ENCODE data around the gene ZBTB17. TPM values are rescaled to one million over a fixed set of nuclear protein-coding genes. Genes with fewer than 3 reads are reported as not detected.

The ZBTB17 gene
- total RNA-seq, 1 experiment from 2014 or later: 46.3 TPM

DNA sequence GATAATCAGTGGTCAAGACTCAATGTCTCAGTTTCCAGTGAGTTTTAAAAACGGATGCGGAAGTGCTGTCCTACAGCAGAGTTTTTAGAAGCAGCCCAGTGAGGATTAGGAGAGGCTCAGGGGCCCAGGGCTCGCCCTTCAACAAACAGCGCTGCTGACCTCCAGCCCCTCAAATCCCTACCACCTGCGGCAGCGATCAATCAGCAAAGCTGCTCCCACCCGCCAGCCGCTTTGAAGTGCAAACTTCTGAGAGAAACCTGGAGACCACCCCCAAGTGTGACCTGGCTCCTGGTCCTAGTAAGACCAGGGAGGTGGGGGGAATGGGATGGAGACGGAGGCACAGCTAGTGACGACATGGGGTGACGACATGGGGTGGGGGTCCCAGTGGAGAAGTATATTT, 14.4 kb downstream of the ZBTB17 start:
- ChIA-PET POLR2A (interaction anchor here (0.7 to 1.3 kb wide), 2 partner anchors 14 to 125 kb away, joined by 3 to 4 read pairs; partner anchors contain the start of gene ZBTB17), CTCF (interaction anchor here (0.7 to 1.0 kb wide), 2 partner anchors 72 to 146 kb away, joined by 3 read pairs; no protein-coding TSS in a partner anchor)

DNA sequence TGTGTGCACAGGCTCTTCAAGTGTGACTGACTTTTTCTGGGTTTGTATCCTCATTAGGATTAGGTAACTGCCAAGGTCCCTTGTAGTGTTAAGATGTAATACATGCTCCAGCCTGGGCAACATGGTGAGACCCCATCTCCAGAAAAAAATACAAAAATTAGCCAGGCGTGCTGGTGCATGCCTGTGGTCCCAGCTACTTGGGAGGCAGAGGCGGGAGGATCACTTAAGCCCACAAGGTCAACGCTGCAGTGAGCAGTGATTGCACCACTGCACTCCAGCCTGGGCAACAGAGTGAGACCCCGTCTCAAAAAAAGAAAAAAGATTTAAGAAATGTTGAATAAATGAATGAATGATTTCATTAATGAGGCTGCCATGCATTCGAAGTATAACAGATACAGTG, 15.1 kb downstream of the ZBTB17 start:
- ChIA-PET CTCF (no interaction called here), POLR2A (interaction anchor here (0.7 to 1.3 kb wide), 2 partner anchors 15 to 125 kb away, joined by 3 to 4 read pairs; partner anchors contain the start of gene ZBTB17)
- intact Hi-C loops (cut with micrococcal nuclease): no loop called here
- peaks cover 33% of the 10 kb centered on the region for H3K4me1 Mint-ChIP-seq (ENCODE audit: insufficient read depth, unreplicated experiment)
- TF ChIP-seq, protein P1, sequence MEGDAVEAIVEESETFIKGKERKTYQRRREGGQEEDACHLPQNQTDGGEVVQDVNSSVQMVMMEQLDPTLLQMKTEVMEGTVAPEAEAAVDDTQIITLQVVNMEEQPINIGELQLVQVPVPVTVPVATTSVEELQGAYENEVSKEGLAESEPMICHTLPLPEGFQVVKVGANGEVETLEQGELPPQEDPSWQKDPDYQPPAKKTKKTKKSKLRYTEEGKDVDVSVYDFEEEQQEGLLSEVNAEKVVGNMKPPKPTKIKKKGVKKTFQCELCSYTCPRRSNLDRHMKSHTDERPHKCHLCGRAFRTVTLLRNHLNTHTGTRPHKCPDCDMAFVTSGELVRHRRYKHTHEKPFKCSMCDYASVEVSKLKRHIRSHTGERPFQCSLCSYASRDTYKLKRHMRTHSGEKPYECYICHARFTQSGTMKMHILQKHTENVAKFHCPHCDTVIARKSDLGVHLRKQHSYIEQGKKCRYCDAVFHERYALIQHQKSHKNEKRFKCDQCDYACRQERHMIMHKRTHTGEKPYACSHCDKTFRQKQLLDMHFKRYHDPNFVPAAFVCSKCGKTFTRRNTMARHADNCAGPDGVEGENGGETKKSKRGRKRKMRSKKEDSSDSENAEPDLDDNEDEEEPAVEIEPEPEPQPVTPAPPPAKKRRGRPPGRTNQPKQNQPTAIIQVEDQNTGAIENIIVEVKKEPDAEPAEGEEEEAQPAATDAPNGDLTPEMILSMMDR (IDR thresholded peaks at IDR 0.05; ENCODE audit: unreplicated experiment): no peak
- no TSS peak for BruUV-seq (replicated peaks)
- H3K27ac Mint-ChIP-seq (ENCODE audit: low read depth, unreplicated experiment): no peak overlapping the region
- H3K27me3 Mint-ChIP-seq (ENCODE audit: insufficient read depth, unreplicated experiment): no peaks in the 10 kb centered on the region
- peaks cover 21% of the 10 kb centered on the region for H3K36me3 Mint-ChIP-seq (ENCODE audit: insufficient read depth, unreplicated experiment)
- H3K4me3 Mint-ChIP-seq (ENCODE audit: unreplicated experiment): no peak overlapping the region
- no peaks in the 10 kb centered on the region for H3K9me3 Mint-ChIP-seq (ENCODE audit: unreplicated experiment)
- no peak for DNase-seq (ENCODE audit: unreplicated experiment)

More for the DNA sequence above, 14.4 kb downstream of the ZBTB17 start:
- TF ChIP-seq, protein P1 (IDR thresholded peaks at IDR 0.05; ENCODE audit: unreplicated experiment): no peak
- H3K27ac Mint-ChIP-seq (ENCODE audit: low read depth, unreplicated experiment): no peak overlapping the region
- BruUV-seq (replicated peaks): no TSS peak
- peaks cover 28% of the 10 kb centered on the region for H3K4me1 Mint-ChIP-seq (ENCODE audit: insufficient read depth, unreplicated experiment)
- peaks cover 17% of the 10 kb centered on the region for H3K36me3 Mint-ChIP-seq (ENCODE audit: insufficient read depth, unreplicated experiment)
- no peak for DNase-seq (ENCODE audit: unreplicated experiment)
- H3K9me3 Mint-ChIP-seq (ENCODE audit: unreplicated experiment): no peaks in the 10 kb centered on the region
- H3K4me3 Mint-ChIP-seq (ENCODE audit: unreplicated experiment): no peak overlapping the region
- no peaks in the 10 kb centered on the region for H3K27me3 Mint-ChIP-seq (ENCODE audit: insufficient read depth, unreplicated experiment)
- intact Hi-C loops (cut with micrococcal nuclease): no loop called here

DNA sequence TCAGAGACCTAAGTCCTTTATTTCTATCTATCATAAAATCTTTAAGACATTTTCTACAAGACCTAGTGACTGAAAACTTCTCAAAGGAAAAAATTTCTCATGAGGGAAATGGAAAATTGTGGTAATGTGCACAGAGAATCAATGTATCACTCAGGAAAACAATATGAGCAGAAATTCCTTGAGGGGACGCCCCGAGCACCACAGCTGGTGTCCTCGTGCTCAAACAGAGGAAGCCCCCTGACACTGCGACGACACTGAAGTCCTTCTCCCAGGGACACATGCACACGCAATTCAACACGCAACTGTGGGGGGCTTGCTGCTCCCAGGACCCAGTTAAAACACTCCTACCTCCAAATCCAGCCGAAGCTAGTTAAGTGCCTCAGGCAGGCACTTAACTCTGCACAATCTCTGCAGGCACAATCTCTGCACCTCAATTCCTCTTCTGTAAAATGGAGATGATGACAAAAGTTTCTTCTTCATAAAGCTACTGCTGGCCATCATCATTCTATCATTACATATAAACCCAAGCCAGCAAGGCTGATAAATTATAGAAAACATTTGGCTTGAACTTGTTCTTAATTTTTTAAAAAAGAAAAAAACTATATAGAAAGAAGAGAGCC, 16.0 kb downstream of the ZBTB17 start:
- no peaks in the 10 kb centered on the region for H3K27me3 Mint-ChIP-seq (ENCODE audit: insufficient read depth, unreplicated experiment)
- CTCF ChIA-PET: interaction anchor here (0.7 to 1.4 kb wide), 2 partner anchors 168 to 543 kb away, joined by 3 read pairs; no protein-coding TSS in a partner anchor
- H3K4me1 Mint-ChIP-seq (ENCODE audit: insufficient read depth, unreplicated experiment): peaks cover 28% of the 10 kb centered on the region
- H3K36me3 Mint-ChIP-seq (ENCODE audit: insufficient read depth, unreplicated experiment): peaks cover 21% of the 10 kb centered on the region
- no peak for DNase-seq (ENCODE audit: unreplicated experiment)
- H3K4me3 Mint-ChIP-seq (ENCODE audit: unreplicated experiment): no peak overlapping the region
- no peak overlapping the region for H3K27ac Mint-ChIP-seq (ENCODE audit: low read depth, unreplicated experiment)
- TF ChIP-seq, protein P1 (IDR thresholded peaks at IDR 0.05; ENCODE audit: unreplicated experiment): no peak
- BruUV-seq (replicated peaks): no TSS peak
- POLR2A ChIA-PET: interaction anchor here (1.3 kb wide), 2 partner anchors 16 kb away, joined by 4 to 5 read pairs; partner anchors contain the start of gene ZBTB17
- intact Hi-C loops (cut with micrococcal nuclease): no loop called here
- no peaks in the 10 kb centered on the region for H3K9me3 Mint-ChIP-seq (ENCODE audit: unreplicated experiment)

DNA sequence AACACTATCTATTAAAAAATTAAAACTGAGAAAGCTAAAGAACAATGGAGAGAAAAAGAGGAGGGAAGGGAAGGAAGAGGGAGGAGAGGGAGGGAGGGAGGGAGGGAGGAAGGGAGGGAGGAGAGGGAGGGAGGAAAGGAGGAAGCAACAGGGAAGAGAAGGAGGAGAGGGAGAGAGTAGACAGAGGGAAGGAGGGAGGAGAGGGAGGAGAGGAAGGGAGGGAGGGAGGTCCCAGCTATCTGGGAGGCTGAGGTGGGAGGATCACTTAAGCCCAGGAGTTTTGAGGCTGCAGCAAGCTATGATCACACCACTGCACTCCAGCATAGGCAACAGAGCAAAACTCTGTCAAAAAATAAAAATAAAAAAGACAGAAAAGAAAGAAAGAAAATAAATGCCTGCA, 16.5 kb downstream of the ZBTB17 start:
- no TSS peak for BruUV-seq (replicated peaks)
- intact Hi-C loops (cut with micrococcal nuclease): no loop called here
- Mint-ChIP-seq H3K4me3 (ENCODE audit: unreplicated experiment) (no peak overlapping the region), H3K27ac (ENCODE audit: low read depth, unreplicated experiment) (peak overlapping the region; percentile 46), H3K9me3 (ENCODE audit: unreplicated experiment) (no peaks in the 10 kb centered on the region), H3K27me3 (ENCODE audit: insufficient read depth, unreplicated experiment) (no peaks in the 10 kb centered on the region), H3K4me1 (ENCODE audit: insufficient read depth, unreplicated experiment) (peaks cover 28% of the 10 kb centered on the region), H3K36me3 (ENCODE audit: insufficient read depth, unreplicated experiment) (peaks cover 21% of the 10 kb centered on the region)
- TF ChIP-seq, protein P1 (IDR thresholded peaks at IDR 0.05; ENCODE audit: unreplicated experiment): no peak
- ChIA-PET POLR2A (interaction anchor here (0.6 to 1.3 kb wide), 2 partner anchors 17 to 91 kb away, joined by 4 to 5 read pairs; partner anchors contain the start of gene ZBTB17), CTCF (interaction anchor here (1.4 kb wide), 1 partner anchor 168 kb away, joined by 3 read pairs; no protein-coding TSS in a partner anchor)
- no peak for DNase-seq (ENCODE audit: unreplicated experiment)
